Measurements from ENCODE around the gene RBM19.

DNA sequence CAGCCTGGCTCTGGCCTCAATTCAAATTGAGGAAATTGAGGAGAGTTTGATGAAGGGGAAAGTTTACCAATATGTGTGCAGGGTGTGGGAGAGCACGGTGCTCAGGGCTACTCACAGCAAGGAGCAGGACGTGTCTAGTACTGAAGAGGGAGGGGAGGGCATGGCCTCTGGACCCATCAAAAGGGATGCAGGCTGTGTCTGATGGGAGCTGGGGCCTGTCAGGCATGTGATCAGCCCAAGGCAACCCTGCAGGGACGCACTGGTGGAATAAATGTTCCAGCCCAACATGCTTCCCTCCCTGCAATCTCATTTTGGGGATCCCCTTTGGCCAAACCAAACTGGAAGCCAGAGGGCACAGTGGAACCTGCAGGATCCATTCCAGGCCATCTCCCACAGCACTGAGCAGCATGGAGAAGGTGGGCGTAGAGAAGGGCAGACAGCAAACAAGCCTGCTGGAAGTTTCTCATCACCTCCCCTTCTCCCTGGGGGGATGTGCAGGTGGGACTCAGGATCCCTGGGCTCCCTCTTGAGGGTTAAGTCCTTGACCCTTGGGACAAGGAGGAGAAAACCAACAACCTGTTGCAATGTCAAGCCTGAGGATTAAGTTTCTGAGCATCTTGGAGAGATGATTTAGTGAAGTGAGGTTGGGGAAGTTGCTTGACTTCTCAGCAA, 17.8 kb upstream of the RBM19 start:
- TF ChIP-seq, protein P1, sequence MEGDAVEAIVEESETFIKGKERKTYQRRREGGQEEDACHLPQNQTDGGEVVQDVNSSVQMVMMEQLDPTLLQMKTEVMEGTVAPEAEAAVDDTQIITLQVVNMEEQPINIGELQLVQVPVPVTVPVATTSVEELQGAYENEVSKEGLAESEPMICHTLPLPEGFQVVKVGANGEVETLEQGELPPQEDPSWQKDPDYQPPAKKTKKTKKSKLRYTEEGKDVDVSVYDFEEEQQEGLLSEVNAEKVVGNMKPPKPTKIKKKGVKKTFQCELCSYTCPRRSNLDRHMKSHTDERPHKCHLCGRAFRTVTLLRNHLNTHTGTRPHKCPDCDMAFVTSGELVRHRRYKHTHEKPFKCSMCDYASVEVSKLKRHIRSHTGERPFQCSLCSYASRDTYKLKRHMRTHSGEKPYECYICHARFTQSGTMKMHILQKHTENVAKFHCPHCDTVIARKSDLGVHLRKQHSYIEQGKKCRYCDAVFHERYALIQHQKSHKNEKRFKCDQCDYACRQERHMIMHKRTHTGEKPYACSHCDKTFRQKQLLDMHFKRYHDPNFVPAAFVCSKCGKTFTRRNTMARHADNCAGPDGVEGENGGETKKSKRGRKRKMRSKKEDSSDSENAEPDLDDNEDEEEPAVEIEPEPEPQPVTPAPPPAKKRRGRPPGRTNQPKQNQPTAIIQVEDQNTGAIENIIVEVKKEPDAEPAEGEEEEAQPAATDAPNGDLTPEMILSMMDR (IDR thresholded peaks at IDR 0.05; ENCODE audit: low read length): no peak
- TF ChIP-seq EZH2 (IDR thresholded peaks at IDR 0.05; ENCODE audit: borderline replicate concordance, low read length): no peak
